ENCODE measurements around the gene TMA7.

TMA7 gene

GRCh38 chr3:48465531-48466378 is 25.7 kb downstream of the TMA7 start:
- DNase-seq (ENCODE audit: low read depth) = peak; percentile 99
- peak overlapping the region; percentile 45 for H3K4me3 ChIP-seq (ENCODE audit: low read depth, low read length)
- TF ChIP-seq, protein P1, sequence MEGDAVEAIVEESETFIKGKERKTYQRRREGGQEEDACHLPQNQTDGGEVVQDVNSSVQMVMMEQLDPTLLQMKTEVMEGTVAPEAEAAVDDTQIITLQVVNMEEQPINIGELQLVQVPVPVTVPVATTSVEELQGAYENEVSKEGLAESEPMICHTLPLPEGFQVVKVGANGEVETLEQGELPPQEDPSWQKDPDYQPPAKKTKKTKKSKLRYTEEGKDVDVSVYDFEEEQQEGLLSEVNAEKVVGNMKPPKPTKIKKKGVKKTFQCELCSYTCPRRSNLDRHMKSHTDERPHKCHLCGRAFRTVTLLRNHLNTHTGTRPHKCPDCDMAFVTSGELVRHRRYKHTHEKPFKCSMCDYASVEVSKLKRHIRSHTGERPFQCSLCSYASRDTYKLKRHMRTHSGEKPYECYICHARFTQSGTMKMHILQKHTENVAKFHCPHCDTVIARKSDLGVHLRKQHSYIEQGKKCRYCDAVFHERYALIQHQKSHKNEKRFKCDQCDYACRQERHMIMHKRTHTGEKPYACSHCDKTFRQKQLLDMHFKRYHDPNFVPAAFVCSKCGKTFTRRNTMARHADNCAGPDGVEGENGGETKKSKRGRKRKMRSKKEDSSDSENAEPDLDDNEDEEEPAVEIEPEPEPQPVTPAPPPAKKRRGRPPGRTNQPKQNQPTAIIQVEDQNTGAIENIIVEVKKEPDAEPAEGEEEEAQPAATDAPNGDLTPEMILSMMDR (IDR thresholded peaks at IDR 0.05; ENCODE audit: low read depth, low read length, missing control alignments) = peak; percentile 72
- in situ Hi-C loops (cut with HindIII; ENCODE audit: low sequenced_read_pairs) = no loop called here

DNA sequence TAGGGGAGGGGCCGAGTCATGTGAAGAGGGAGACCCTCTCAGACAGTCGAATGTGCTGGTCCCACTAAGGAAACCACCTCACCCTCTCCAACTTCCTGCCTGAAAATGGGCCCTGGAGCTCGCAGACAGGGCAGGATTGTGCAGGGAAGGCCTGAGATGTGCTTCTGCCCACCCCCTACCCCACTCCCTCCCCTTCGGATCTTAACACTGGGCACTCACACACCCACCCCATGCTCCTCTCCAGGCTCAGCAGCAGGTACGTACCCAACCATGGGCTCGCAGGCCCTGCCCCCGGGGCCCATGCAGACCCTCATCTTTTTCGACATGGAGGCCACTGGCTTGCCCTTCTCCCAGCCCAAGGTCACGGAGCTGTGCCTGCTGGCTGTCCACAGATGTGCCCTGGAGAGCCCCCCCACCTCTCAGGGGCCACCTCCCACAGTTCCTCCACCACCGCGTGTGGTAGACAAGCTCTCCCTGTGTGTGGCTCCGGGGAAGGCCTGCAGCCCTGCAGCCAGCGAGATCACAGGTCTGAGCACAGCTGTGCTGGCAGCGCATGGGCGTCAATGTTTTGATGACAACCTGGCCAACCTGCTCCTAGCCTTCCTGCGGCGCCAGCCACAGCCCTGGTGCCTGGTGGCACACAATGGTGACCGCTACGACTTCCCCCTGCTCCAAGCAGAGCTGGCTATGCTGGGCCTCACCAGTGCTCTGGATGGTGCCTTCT is 26.5 kb downstream of the TMA7 start:
- TF ChIP-seq, protein P1 (IDR thresholded peaks at IDR 0.05; ENCODE audit: low read depth, low read length, missing control alignments) = no peak
- in situ Hi-C loops (cut with HindIII; ENCODE audit: low sequenced_read_pairs) = no loop called here
- H3K4me3 ChIP-seq (ENCODE audit: low read depth, low read length) = peak overlapping the region; percentile 45
- no peak for DNase-seq (ENCODE audit: low read depth)

- peak overlapping the region; percentile 45 for H3K4me3 ChIP-seq (ENCODE audit: low read depth, low read length)
- in situ Hi-C loops (cut with HindIII; ENCODE audit: low sequenced_read_pairs) = no loop called here
- DNase-seq (ENCODE audit: low read depth) = no peak
- TF ChIP-seq, protein P1 (IDR thresholded peaks at IDR 0.05; ENCODE audit: low read depth, low read length, missing control alignments) = no peak
These were observed 27.0 kb downstream of the TMA7 start for GRCh38 chr3:48467110-48467454.

- DNase-seq (ENCODE audit: low read depth) = no peak
- TF ChIP-seq, protein P1 (IDR thresholded peaks at IDR 0.05; ENCODE audit: low read depth, low read length, missing control alignments) = no peak
- in situ Hi-C loops (cut with HindIII; ENCODE audit: low sequenced_read_pairs) = no loop called here
- no peak overlapping the region for H3K4me3 ChIP-seq (ENCODE audit: low read depth, low read length)
These were observed 27.6 kb downstream of the TMA7 start for GRCh38 chr3:48467473-48468267.

GRCh38 chr3:48468329-48468731 is 28.3 kb downstream of the TMA7 start:
- no peak overlapping the region for H3K4me3 ChIP-seq (ENCODE audit: low read depth, low read length)
- in situ Hi-C loops (cut with HindIII; ENCODE audit: low sequenced_read_pairs) = no loop called here
- DNase-seq (ENCODE audit: low read depth) = no peak
- TF ChIP-seq, protein P1 (IDR thresholded peaks at IDR 0.05; ENCODE audit: low read depth, low read length, missing control alignments) = no peak
